Endodermal cell (in vitro differentiated cells): ENCODE results near the gene KCNJ3. TPM values are rescaled to one million over a fixed set of nuclear protein-coding genes. Genes with fewer than 3 reads are reported as not detected.

Experiments used
- DNase-seq: peaks from one replicate; pipeline ENCODE4 v3.0.0-alpha.2; 2017
- H3K27ac ChIP-seq: 2 replicates; pipeline ENCODE4 v1.5.1; 2013; ENCODE audit warnings: mild to moderate bottlenecking, low read depth, low read length, moderate library complexity
- H3K27me3 ChIP-seq: 2 replicates; pipeline ENCODE4 v1.6.1; 2013; ENCODE audit warnings: mild to moderate bottlenecking, low read length, moderate library complexity; ENCODE audit not compliant: insufficient read depth, control insufficient read depth, poor library complexity, severe bottlenecking
- H3K36me3 ChIP-seq: 2 replicates; pipeline ENCODE4 v1.7.0; 2013; ENCODE audit warnings: mild to moderate bottlenecking, low read length, moderate library complexity; ENCODE audit not compliant: control insufficient read depth, insufficient read depth
- H3K4me1 ChIP-seq: one replicate; pipeline ENCODE4 v1.7.0; 2013; ENCODE audit warnings: low read length; ENCODE audit not compliant: control insufficient read depth, insufficient read depth
- H3K4me3 ChIP-seq: 2 replicates; pipeline ENCODE4 v1.5.1; 2013; ENCODE audit warnings: mild to moderate bottlenecking, low read length, moderate library complexity
- H3K9ac ChIP-seq: 2 replicates; pipeline ENCODE4 v1.6.1; 2013; ENCODE audit warnings: mild to moderate bottlenecking, low read length, moderate library complexity; ENCODE audit not compliant: poor library complexity, severe bottlenecking; ENCODE audit errors: extremely low read depth
- H3K9me3 ChIP-seq: 2 replicates; pipeline ENCODE4 v1.6.1; 2013; ENCODE audit warnings: mild to moderate bottlenecking, low read length, moderate library complexity; ENCODE audit not compliant: control insufficient read depth
- H3K27ac Mint-ChIP-seq: 2 replicates; pipeline ENCODE4 v1.8.0; 2020; ENCODE audit warnings: mixed read lengths
- H3K27me3 Mint-ChIP-seq: 2 replicates; pipeline ENCODE4 v1.8.0; 2021; ENCODE audit warnings: mild to moderate bottlenecking, mixed read lengths; ENCODE audit not compliant: insufficient read depth
- H3K36me3 Mint-ChIP-seq: 2 replicates; pipeline ENCODE4 v1.8.0; 2020; ENCODE audit warnings: low read depth, mixed read lengths
- H3K4me1 Mint-ChIP-seq: 2 replicates; pipeline ENCODE4 v1.8.0; 2020; ENCODE audit warnings: mixed read lengths
- H3K4me3 Mint-ChIP-seq: 2 replicates; pipeline ENCODE4 v1.8.0; 2020; ENCODE audit warnings: mild to moderate bottlenecking, moderate library complexity, mixed read lengths
- H3K9me3 Mint-ChIP-seq: 2 replicates; pipeline ENCODE4 v1.8.0; 2020; ENCODE audit warnings: mild to moderate bottlenecking, mixed read lengths
- WGBS, 2 experiments: methylation state at CpG; one replicate each; pipeline versions ENCODE4 v1.1.5 to v1.1.7; 2013; ENCODE audit warnings: missing lambda C conversion rate in 2 of 2, mixed read lengths in 1 of 2; ENCODE audit not compliant: insufficient coverage in 1 of 2, insufficient read length in 1 of 2; 5-methylcytosine and 5-hydroxymethylcytosine counted together
- total RNA-seq, 2 donors: library from RNA; stranded (reverse); fragmentation: NEBNext Ultra II Directional in 1 of 2; extraction: Animal tissue kit (Norgen Biotek cat#: 25700) in 1 of 2; gene quantifications; 2 replicates in 1 of 2; 3 replicates in 1 of 2; pipeline ENCODE4 v1.2.1, GENCODE V29; 2021
- TF ChIP-seq, protein P1 (sequence below): fragments of 200-600 bp; sonication (generic); conservative IDR thresholded peaks from 2 replicates; pipeline ENCODE4 v1.5.0; 2021; ENCODE audit warnings: antibody characterized with exemption, mild to moderate bottlenecking

KCNJ3 gene
- total RNA-seq, 2 donors from 2014 or later, result 4.3 to 7.6 TPM

DNA sequence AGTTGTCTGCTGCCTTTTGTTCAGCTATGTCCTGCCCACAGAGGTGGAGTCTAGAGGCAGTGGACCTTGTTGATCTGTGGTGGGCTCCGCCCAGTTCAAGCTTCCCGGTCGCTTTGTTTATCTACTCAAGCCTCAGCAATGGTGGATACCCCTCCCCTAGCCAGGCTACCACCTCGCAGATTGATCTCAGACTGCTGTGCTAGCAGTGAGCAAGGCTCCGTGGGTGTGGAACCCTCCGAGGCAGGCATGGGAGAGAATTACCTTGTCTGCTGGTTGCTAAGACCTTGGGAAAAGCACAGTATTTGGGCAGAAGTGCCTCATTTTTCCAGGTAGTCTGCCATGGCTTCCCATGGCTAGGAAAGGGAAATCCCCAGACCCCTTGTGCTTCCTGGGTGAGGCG is 146.0 kb downstream of the KCNJ3 start:
- Mint-ChIP-seq H3K9me3 (peaks cover 3% of the 10 kb centered on the region), H3K27me3 (no peaks in the 10 kb centered on the region), H3K4me1 (peaks cover 9% of the 10 kb centered on the region), H3K36me3 (no peaks in the 10 kb centered on the region), H3K4me3 (no peak overlapping the region), H3K27ac (no peak overlapping the region)
- no peak for DNase-seq
- WGBS, 2 experiments, result 91 to 100% methylated on average over 4 to 7 of the region's 7 CpGs
- no peaks in the 10 kb centered on the region for H3K36me3 ChIP-seq
- H3K9me3 ChIP-seq, result no peaks in the 10 kb centered on the region
- H3K9ac ChIP-seq, result no peak overlapping the region
- no peaks in the 10 kb centered on the region for H3K27me3 ChIP-seq
- no peak overlapping the region for H3K27ac ChIP-seq
- H3K4me1 ChIP-seq, result no peaks in the 10 kb centered on the region
- no peak overlapping the region for H3K4me3 ChIP-seq
- TF ChIP-seq, protein P1, sequence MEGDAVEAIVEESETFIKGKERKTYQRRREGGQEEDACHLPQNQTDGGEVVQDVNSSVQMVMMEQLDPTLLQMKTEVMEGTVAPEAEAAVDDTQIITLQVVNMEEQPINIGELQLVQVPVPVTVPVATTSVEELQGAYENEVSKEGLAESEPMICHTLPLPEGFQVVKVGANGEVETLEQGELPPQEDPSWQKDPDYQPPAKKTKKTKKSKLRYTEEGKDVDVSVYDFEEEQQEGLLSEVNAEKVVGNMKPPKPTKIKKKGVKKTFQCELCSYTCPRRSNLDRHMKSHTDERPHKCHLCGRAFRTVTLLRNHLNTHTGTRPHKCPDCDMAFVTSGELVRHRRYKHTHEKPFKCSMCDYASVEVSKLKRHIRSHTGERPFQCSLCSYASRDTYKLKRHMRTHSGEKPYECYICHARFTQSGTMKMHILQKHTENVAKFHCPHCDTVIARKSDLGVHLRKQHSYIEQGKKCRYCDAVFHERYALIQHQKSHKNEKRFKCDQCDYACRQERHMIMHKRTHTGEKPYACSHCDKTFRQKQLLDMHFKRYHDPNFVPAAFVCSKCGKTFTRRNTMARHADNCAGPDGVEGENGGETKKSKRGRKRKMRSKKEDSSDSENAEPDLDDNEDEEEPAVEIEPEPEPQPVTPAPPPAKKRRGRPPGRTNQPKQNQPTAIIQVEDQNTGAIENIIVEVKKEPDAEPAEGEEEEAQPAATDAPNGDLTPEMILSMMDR, result no peak

DNA sequence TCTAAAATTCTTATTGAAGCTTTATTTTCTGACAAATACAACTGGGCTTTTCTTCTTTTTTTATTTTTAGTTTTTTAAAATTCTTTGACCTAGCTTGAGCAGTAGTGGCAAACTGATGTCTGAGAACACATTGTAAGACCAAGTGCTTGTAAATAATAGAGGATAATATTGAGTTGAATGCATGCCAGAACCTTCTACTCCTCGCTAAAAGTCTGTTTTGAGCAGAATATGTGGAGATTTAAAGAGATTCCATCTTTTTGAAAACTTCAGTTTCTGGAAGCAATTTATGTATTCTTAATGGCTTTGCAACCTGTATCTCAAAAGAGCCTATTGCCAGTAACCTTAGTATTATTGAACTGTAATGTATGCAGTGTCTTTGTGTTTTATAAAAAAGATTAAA is 148.3 kb downstream of the KCNJ3 start:
- no peaks in the 10 kb centered on the region for H3K36me3 Mint-ChIP-seq
- Histone ChIP-seq H3K27me3 (no peaks in the 10 kb centered on the region), H3K4me3 (no peak overlapping the region), H3K36me3 (no peaks in the 10 kb centered on the region), H3K4me1 (peaks cover 7% of the 10 kb centered on the region), H3K9ac (no peak overlapping the region), H3K27ac (no peak overlapping the region), H3K9me3 (no peaks in the 10 kb centered on the region)
- no peak for DNase-seq
- no peaks in the 10 kb centered on the region for H3K27me3 Mint-ChIP-seq
- no peak overlapping the region for H3K4me3 Mint-ChIP-seq
- H3K27ac Mint-ChIP-seq, result no peak overlapping the region
- TF ChIP-seq, protein P1, result no peak
- WGBS, 2 experiments, result 97 to 100% methylated on average over 1 of the region's 1 CpG
- H3K9me3 Mint-ChIP-seq, result peaks cover 2% of the 10 kb centered on the region
- peaks cover 20% of the 10 kb centered on the region for H3K4me1 Mint-ChIP-seq

DNA sequence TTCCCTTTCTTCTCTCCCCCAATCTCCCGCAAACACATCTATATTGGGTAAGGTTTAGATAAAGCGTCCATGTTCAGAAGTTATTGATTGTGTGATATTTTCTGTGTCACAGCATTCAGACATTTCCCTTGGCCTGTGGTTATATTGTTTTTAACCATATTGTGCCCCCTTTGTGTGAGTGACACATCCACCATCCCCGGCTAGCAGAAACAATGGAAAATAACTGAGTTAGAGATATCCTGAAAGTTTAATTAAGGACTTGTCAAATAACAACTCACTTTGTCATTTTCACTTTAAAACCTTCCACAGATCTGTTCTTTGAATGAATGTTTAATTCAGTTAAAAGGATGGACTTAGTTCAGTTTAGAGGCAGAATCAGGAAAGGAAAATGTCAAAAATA is 151.0 kb downstream of the KCNJ3 start:
- H3K4me1 Mint-ChIP-seq, result peaks cover 20% of the 10 kb centered on the region
- no peaks in the 10 kb centered on the region for H3K36me3 Mint-ChIP-seq
- DNase-seq, result no peak
- no peaks in the 10 kb centered on the region for H3K9me3 Mint-ChIP-seq
- H3K27ac ChIP-seq, result no peak overlapping the region
- no peak overlapping the region for H3K4me3 Mint-ChIP-seq
- peaks cover 7% of the 10 kb centered on the region for H3K4me1 ChIP-seq
- no peaks in the 10 kb centered on the region for H3K27me3 Mint-ChIP-seq
- H3K4me3 ChIP-seq, result no peak overlapping the region
- WGBS, 2 experiments, result 56% methylated on average over 2 of the region's 3 CpGs; no CpG with 5 or more reads in 1 of the 2 experiments
- peak overlapping the region; percentile 7 for H3K27ac Mint-ChIP-seq
- H3K36me3 ChIP-seq, result no peaks in the 10 kb centered on the region
- H3K9ac ChIP-seq, result no peak overlapping the region
- no peaks in the 10 kb centered on the region for H3K9me3 ChIP-seq
- TF ChIP-seq, protein P1, result no peak
- H3K27me3 ChIP-seq, result no peaks in the 10 kb centered on the region
